ENCODE measurements around the gene RMND1.

The RMND1 gene

GRCh38 chr6:151443911-151444621 is 7.9 kb downstream of the RMND1 start:
- Histone ChIP-seq H3K4me3 (replicated peaks; ENCODE audit: insufficient read depth, low read length) (no peak overlapping the region), H3K27me3 (ENCODE audit: insufficient read depth, poor library complexity, severe bottlenecking) (no peaks in the 10 kb centered on the region), H3K27ac (replicated peaks) (no peak overlapping the region)
- TF ChIP-seq, protein P1, sequence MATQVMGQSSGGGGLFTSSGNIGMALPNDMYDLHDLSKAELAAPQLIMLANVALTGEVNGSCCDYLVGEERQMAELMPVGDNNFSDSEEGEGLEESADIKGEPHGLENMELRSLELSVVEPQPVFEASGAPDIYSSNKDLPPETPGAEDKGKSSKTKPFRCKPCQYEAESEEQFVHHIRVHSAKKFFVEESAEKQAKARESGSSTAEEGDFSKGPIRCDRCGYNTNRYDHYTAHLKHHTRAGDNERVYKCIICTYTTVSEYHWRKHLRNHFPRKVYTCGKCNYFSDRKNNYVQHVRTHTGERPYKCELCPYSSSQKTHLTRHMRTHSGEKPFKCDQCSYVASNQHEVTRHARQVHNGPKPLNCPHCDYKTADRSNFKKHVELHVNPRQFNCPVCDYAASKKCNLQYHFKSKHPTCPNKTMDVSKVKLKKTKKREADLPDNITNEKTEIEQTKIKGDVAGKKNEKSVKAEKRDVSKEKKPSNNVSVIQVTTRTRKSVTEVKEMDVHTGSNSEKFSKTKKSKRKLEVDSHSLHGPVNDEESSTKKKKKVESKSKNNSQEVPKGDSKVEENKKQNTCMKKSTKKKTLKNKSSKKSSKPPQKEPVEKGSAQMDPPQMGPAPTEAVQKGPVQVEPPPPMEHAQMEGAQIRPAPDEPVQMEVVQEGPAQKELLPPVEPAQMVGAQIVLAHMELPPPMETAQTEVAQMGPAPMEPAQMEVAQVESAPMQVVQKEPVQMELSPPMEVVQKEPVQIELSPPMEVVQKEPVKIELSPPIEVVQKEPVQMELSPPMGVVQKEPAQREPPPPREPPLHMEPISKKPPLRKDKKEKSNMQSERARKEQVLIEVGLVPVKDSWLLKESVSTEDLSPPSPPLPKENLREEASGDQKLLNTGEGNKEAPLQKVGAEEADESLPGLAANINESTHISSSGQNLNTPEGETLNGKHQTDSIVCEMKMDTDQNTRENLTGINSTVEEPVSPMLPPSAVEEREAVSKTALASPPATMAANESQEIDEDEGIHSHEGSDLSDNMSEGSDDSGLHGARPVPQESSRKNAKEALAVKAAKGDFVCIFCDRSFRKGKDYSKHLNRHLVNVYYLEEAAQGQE (IDR thresholded peaks at IDR 0.05; ENCODE audit: insufficient replicate concordance, low read depth), result no peak
- TF ChIP-seq GABPA (IDR thresholded peaks at IDR 0.05; ENCODE audit: low read depth) (no peak), CTCF (IDR thresholded peaks at IDR 0.05; ENCODE audit: insufficient read depth, low read length) (no peak), POLR2AphosphoS5 (IDR thresholded peaks at IDR 0.05; ENCODE audit: low read depth) (no peak), SPI1 (IDR thresholded peaks at IDR 0.05; ENCODE audit: borderline replicate concordance, low read depth) (no peak)
- no peak for DNase-seq (ENCODE audit: low read depth in 1 of 2, low spot score in 1 of 2)

DNA sequence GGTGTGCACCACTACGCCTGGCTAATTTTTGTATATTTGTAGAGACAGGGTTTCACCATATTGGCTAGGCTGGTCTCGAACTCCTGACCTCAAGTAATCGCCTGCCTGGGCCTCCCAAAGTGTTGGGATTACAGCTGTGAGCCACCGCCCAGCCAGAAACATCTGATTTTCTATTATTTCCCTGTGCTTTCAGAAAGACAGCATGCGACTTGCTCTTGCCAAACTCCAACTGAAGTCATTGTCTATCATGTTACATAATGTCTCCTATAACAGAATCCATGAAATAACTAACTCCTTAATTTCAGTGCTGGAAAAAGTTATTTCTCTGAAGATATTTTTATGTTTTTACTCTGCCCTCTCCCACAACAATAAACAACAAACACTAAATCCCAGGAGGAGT is 8.5 kb downstream of the RMND1 start:
- no peak for DNase-seq (ENCODE audit: low read depth in 1 of 2, low spot score in 1 of 2)
- TF ChIP-seq CTCF (IDR thresholded peaks at IDR 0.05; ENCODE audit: insufficient read depth, low read length), result no peak
- no peak for TF ChIP-seq GABPA (IDR thresholded peaks at IDR 0.05; ENCODE audit: low read depth)
- TF ChIP-seq POLR2AphosphoS5 (IDR thresholded peaks at IDR 0.05; ENCODE audit: low read depth), result no peak
- H3K27ac ChIP-seq (replicated peaks), result no peak overlapping the region
- no peak overlapping the region for H3K4me3 ChIP-seq (replicated peaks; ENCODE audit: insufficient read depth, low read length)
- no peaks in the 10 kb centered on the region for H3K27me3 ChIP-seq (ENCODE audit: insufficient read depth, poor library complexity, severe bottlenecking)

DNA sequence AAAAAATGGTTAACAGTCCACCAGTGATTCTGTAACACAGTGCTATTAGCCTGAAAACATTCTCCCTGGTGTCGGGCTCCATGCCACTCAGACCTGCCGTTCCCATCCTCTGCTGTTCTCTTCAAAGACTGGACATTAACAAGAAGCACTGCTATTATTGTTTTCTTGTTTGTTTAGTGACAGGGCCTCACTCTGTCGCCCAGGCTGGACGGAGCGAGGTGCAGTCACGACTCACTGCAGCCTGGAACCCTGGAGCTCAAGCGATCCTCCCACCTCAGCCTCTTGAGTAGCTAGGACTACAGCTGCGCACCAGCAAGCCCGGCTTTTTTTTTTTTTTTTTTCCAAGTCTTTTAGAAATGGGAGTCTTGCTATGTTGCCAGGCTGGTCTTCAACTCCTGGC is 9.6 kb downstream of the RMND1 start:
- Histone ChIP-seq H3K27me3 (ENCODE audit: insufficient read depth, poor library complexity, severe bottlenecking) (no peaks in the 10 kb centered on the region), H3K4me3 (replicated peaks; ENCODE audit: insufficient read depth, low read length) (no peak overlapping the region), H3K27ac (replicated peaks) (no peak overlapping the region)
- no peak for TF ChIP-seq SPI1 (IDR thresholded peaks at IDR 0.05; ENCODE audit: borderline replicate concordance, low read depth)
- TF ChIP-seq, protein P1 (IDR thresholded peaks at IDR 0.05; ENCODE audit: insufficient replicate concordance, low read depth), result no peak
- no peak for TF ChIP-seq POLR2AphosphoS5 (IDR thresholded peaks at IDR 0.05; ENCODE audit: low read depth)
- no peak for TF ChIP-seq CTCF (IDR thresholded peaks at IDR 0.05; ENCODE audit: insufficient read depth, low read length)
- TF ChIP-seq GABPA (IDR thresholded peaks at IDR 0.05; ENCODE audit: low read depth), result no peak
- DNase-seq (ENCODE audit: low read depth in 1 of 2, low spot score in 1 of 2), result no peak
